Heart right ventricle (tissue), 16 donors: ENCODE results near the gene TULP3. TPM values are rescaled to one million over a fixed set of nuclear protein-coding genes. Genes with fewer than 3 reads are reported as not detected.
A peak's percentile ranks its signal among the peaks of the same experiment; 100 is the strongest.

ENCODE experiments used
- ATAC-seq, 8 donors: fragments of 200-7000 bp; cut with Tn5 transposase; one replicate each; pipeline ENCODE4 v1.9.1; 2020; ENCODE audit warnings: mild to moderate bottlenecking in 8 of 8, moderate library complexity in 8 of 8, moderate number of reproducible peaks in 1 of 8
- DNase-seq, 2 donors: peaks; one replicate each; pipeline ENCODE4 v3.0.0-alpha.2; 2020
- H3K27ac ChIP-seq, 10 donors: fragments of 200-600 bp; sonication (generic) in 2 of 10; one replicate each; pipeline versions ENCODE4 v1.5.0 to v1.8.0; 2020 to 2022; ENCODE audit warnings: mild to moderate bottlenecking in 3 of 10
- H3K27me3 ChIP-seq, 7 donors: fragments of 200-600 bp; one replicate each; pipeline ENCODE4 v1.8.0; 2021 to 2022; ENCODE audit warnings: mild to moderate bottlenecking in 2 of 7
- H3K36me3 ChIP-seq, 9 donors: fragments of 200-600 bp; sonication (generic) in 1 of 9; one replicate each; pipeline versions ENCODE4 v1.5.0 to v1.8.0; 2020 to 2022; ENCODE audit warnings: mild to moderate bottlenecking in 2 of 9
- H3K4me1 ChIP-seq, 9 donors: fragments of 200-600 bp; sonication (generic) in 1 of 9; one replicate each; pipeline versions ENCODE4 v1.5.0 to v1.8.0; 2020 to 2022; ENCODE audit warnings: mild to moderate bottlenecking in 4 of 9
- H3K4me3 ChIP-seq, 10 donors: fragments of 200-600 bp; sonication (generic) in 2 of 10; one replicate each; pipeline versions ENCODE4 v1.5.0 to v1.8.0; 2020 to 2022; ENCODE audit warnings: mild to moderate bottlenecking in 7 of 10, moderate library complexity in 2 of 10
- H3K9me3 ChIP-seq, 11 donors: fragments of 200-600 bp in 10 of 11; sonication (generic) in 2 of 11; one replicate each; pipeline versions ENCODE4 v1.5.0 to v1.8.0; 2013 to 2022; ENCODE audit warnings: mild to moderate bottlenecking in 2 of 11, control low read depth in 1 of 11, moderate library complexity in 1 of 11
- WGBS, 2 donors: extraction: QIAGEN DNeasy Blood & Tissue Kit; methylation state at CpG; one replicate each; pipeline ENCODE4 v1.1.7; 2013; ENCODE audit warnings: inconsistent platforms in 1 of 2; 5-methylcytosine and 5-hydroxymethylcytosine counted together
- intact Hi-C, 10 donors: fragments of 100-400 bp; cut with DNase I; formaldehyde crosslinking; loops; one replicate each; pipeline versions ENCODE4 v1.11.1 to v1.14.2; 2022
- polyA plus RNA-seq, 2 donors: library from polyadenylated mRNA; stranded (reverse); fragments of 200-250 nt; gene quantifications; one replicate each; pipeline ENCODE4 v1.2.3, GENCODE V29; 2013
- total RNA-seq, 10 donors: library from RNA; stranded (reverse); fragmentation: NEBNext Ultra II Directional in 3 of 10; extraction: Animal tissue kit (Norgen Biotek cat#: 25700) in 3 of 10; gene quantifications; one replicate each; pipeline versions ENCODE4 v1.2.1 to v1.2.4, GENCODE V29; 2021 to 2023
- TF ChIP-seq, protein P1 (sequence below), 9 donors: fragments of 200-600 bp; sonication (generic) in 2 of 9; IDR thresholded peaks; one replicate each; pipeline versions ENCODE4 v1.5.0 to v1.8.0; 2021 to 2022; ENCODE audit warnings: antibody characterized with exemption in 9 of 9, mild to moderate bottlenecking in 5 of 9, moderate library complexity in 1 of 9
- donor health status: Arrhythmogenic right ventricular cardiomyopathy.
- donor health status: ischemic (EF 13 %, LVEDD 7.1; RV severe dilation, severe dysfunction).
- donor health status: healthy with polysubstance abuse.
- donor health status: DM: no; HTN: yes; CAD: no.
- donor health status: DM: no; HTN: no; CAD: no.
- donor health status: ischemic (EF 25% LVEDD 6.9; RV normal size, moderate dysfunction).
- donor health status: ischemic (EF 25% LVEDD 5.7; RV mildly dilated, moderate dysfunction).
- donor health status: healthy.
- donor health status: DM: yes; HTN: yes; CAD: no.
- donor health status: Ischemic cardiomyopathy.
- donor health status: ischemic (EF 35%, LVEDD 5.7; RV mildly dilated, moderate dysfunction).
- donor health status: nonischemic (EF 11% LVEDD 7.7; RV severe dilation, severe dysfunction).
- donor health status: DM: yes; HTN: yes; CAD: no.
- donor health status: PGD.
- donor health status: ischemic (EF 29% LVEDD 5.4; RV normal size, mild dysfunction).
- donor health status: nonischemic (EF 23%, LVEDD 6.1; RV moderate dilation, normal function).

TULP3 gene
- total and polyA plus RNA-seq, 12 donors, result 4.0 to 7.3 (median 5.0) TPM

DNA sequence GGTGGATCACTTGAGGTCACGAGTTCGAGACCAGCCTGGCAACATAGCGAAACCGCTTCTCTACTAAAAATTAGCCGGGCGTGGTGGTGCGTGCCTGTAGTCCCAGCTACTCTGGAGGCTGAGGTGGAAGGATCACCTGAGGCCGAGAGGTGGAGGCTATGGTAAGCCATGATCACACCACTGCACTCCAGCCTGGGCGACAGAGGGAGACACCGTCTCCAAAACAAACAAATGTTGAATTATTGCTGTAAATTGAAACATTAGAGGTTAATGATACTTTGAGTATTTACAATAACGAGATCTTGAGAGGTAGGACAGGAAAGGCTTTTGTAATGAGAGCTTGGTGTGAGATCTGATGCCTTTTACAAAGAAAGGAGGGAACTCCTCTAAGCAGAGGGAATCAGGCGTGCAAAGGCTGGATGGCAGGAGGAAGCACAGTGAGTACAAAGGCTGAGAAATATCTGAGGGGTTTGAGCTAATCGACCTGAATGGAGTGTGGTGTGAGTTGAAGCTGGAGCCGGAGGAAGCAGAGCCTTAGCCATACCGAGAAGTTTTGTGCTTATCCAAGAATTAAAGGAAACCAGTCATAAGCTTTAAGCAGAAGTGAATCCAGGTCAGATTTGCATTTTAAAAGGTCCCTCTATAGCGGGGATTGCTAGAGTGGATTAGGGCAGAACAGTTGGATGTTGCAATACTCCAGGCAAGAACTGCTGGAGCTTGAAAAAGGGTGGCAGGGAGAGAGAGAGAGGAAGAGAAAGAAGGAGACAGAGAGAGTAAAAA lies 12.5 kb upstream of the TULP3 start:
- H3K4me1 ChIP-seq, result peaks cover 10 to 26% (median 18%) of the 10 kb centered on the region in 9 donors
- DNase-seq (no peak), ATAC-seq (peak in 3 of 8 donors; percentile 3 to 39 (median 20))
- no peaks in the 10 kb centered on the region for H3K27me3 ChIP-seq
- intact Hi-C loops, result loop anchor here in 1 of 10 donors (5.0 kb wide), 1 partner anchor 154 kb away; no protein-coding TSS in a partner anchor
- 66 to 69% methylated on average over 16 of the region's 16 CpGs for WGBS, 2 donors
- H3K27ac ChIP-seq, result peak overlapping the region in 7 of 10 donors; percentile 84 to 99 (median 88)
- H3K9me3 ChIP-seq, result no peaks in the 10 kb centered on the region
- TF ChIP-seq, protein P1, sequence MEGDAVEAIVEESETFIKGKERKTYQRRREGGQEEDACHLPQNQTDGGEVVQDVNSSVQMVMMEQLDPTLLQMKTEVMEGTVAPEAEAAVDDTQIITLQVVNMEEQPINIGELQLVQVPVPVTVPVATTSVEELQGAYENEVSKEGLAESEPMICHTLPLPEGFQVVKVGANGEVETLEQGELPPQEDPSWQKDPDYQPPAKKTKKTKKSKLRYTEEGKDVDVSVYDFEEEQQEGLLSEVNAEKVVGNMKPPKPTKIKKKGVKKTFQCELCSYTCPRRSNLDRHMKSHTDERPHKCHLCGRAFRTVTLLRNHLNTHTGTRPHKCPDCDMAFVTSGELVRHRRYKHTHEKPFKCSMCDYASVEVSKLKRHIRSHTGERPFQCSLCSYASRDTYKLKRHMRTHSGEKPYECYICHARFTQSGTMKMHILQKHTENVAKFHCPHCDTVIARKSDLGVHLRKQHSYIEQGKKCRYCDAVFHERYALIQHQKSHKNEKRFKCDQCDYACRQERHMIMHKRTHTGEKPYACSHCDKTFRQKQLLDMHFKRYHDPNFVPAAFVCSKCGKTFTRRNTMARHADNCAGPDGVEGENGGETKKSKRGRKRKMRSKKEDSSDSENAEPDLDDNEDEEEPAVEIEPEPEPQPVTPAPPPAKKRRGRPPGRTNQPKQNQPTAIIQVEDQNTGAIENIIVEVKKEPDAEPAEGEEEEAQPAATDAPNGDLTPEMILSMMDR (IDR thresholded peaks at IDR 0.05), result no peak
- H3K36me3 ChIP-seq, result peaks cover 0 to 14% (median 0%) of the 10 kb centered on the region in 9 donors
- peak overlapping the region; percentile 59 to 99 (median 92) for H3K4me3 ChIP-seq

DNA sequence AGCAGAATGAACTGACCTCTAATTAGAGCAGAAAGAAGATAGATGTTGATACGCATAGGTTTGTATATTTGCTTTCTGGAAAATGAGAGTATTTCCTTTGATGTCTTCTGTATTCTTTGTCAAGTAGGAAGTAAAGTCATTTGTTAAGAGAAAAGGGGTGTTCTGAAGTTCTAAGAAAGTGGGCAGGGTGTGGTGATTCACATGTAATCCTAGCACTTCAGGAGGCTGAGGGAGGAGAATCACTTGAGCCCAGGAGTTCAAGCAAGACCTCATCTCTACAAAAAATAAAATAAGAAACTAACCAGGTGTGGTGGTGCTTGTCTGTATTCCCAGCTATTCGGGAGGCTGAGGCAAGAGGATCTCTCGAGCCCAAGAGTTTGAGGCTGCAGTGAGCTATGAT lies 10.8 kb upstream of the TULP3 start:
- 98 to 99% methylated on average over 3 of the region's 3 CpGs for WGBS, 2 donors

DNA sequence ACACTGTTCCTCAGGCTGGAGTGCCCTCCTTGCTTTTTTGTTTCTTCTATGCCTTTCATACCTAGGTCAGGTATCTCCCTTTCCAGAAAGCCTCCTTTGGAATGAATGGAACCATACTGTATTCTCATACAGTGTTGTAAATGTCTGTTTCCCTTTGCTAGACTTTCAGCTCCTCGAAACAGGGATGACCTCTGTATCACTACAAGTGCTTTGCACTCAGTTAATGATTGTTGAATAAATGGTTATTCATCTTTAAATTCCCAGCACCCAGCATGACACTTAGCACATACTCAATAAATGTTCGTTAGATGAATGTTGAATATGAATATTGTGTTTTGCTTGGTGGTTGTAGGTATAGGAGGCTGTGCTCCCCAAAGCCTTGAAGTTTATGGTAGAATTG lies 5.9 kb upstream of the TULP3 start:
- Histone ChIP-seq H3K27me3 (no peaks in the 10 kb centered on the region), H3K9me3 (no peaks in the 10 kb centered on the region), H3K4me1 (peaks cover 0 to under 1% (median 0%) of the 10 kb centered on the region in 9 donors), H3K4me3 (no peak overlapping the region), H3K36me3 (peaks cover 0 to 35% (median 0%) of the 10 kb centered on the region in 9 donors), H3K27ac (no peak overlapping the region)
- DNase-seq (no peak), ATAC-seq (no peak)
- WGBS, 2 donors, result 87 to 91% methylated on average over 2 of the region's 2 CpGs
- intact Hi-C loops, result loop anchor here in 8 of 10 donors (2.0 to 10.0 kb wide), 7 partner anchors 57 to 157 kb away; no protein-coding TSS in a partner anchor
- TF ChIP-seq, protein P1 (IDR thresholded peaks at IDR 0.05), result no peak

More for the DNA sequence above, 10.8 kb upstream of the TULP3 start:
- peaks cover 10 to 26% (median 18%) of the 10 kb centered on the region in 9 donors for H3K4me1 ChIP-seq
- intact Hi-C loops, result loop anchor here in 6 of 10 donors (5.0 to 10.0 kb wide), 3 partner anchors 65 to 155 kb away; no protein-coding TSS in a partner anchor
- no peak overlapping the region for H3K27ac ChIP-seq
- no peak for DNase-seq
- TF ChIP-seq, protein P1 (IDR thresholded peaks at IDR 0.05), result no peak
- ATAC-seq, result no peak
- no peaks in the 10 kb centered on the region for H3K27me3 ChIP-seq
- no peak overlapping the region for H3K4me3 ChIP-seq
- H3K36me3 ChIP-seq, result peaks cover 0 to 9% (median 0%) of the 10 kb centered on the region in 9 donors
- H3K9me3 ChIP-seq, result no peaks in the 10 kb centered on the region

DNA sequence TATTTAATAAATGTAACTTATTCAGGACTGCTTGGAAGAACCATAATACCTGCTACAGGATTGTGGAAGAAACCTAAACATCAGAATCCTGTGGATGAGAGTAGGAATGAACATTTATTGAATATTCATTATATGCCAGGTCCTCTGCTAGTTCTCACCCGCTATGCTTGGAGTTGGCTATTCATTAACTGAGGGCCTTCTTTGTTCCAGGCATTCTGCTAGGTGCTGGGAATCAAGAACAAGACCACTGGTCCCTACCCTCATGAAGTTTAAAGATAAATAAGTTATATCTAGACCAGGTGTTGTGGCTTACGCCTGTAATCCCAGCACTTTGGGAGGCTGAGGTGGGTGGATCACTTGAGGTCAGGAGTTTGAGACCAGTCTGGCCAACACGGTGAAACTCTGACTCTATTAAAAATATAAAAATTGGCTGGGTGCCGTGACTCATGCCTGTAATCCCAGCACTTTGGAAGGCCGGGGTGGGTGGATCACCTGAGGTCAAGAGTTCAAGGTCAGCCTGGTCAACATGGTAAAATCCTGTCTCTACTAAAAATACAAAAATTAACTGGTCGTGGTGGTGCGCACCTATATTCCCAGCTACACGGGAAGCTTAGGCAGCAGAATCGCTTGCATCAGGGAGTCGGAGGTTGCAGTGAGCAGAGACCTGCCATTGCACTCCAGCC lies 3.8 kb upstream of the TULP3 start:
- H3K36me3 ChIP-seq, result peaks cover 0 to 32% (median 0%) of the 10 kb centered on the region in 9 donors
- H3K4me1 ChIP-seq, result peaks cover 0 to 13% (median 10%) of the 10 kb centered on the region in 9 donors
- 95 to 97% methylated on average over 10 of the region's 10 CpGs for WGBS, 2 donors
- DNase-seq, result no peak
- H3K27me3 ChIP-seq, result no peaks in the 10 kb centered on the region
- H3K4me3 ChIP-seq, result no peak overlapping the region
- H3K27ac ChIP-seq, result no peak overlapping the region
- intact Hi-C loops, result loop anchor here in 7 of 10 donors (5.0 to 10.0 kb wide), 5 partner anchors 55 to 155 kb away; no protein-coding TSS in a partner anchor
- no peaks in the 10 kb centered on the region for H3K9me3 ChIP-seq
- TF ChIP-seq, protein P1 (IDR thresholded peaks at IDR 0.05), result no peak
- no peak for ATAC-seq
